Stromal cell of bone marrow (primary cell): Measurements from ENCODE around the gene ABHD16A.

ENCODE experiments used
- DNase-seq: peaks from one replicate; pipeline ENCODE4 v3.0.0-alpha.2; 2012; ENCODE audit warnings: low read depth

The ABHD16A gene

DNA sequence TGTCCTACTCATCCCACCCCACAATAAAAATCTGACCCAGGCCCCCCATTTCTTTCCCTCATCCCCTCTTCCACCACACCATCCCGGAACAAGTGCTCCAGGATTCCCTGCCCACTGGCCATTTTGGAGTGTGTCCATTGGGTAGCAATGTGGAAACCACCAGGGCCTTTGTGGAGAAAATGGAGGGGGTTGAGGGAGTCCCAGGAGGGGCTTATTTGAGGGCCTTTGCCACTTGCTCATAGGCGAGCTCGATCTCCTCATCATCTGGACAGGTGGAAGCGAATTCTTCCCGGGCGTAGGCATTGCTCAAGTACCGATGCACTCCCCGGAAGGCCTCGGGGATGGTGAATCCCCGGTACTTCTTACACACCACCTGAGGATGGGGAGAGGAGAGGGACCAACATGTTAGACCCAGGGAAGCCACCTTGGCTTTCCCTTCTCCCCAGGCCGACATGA, 27.5 kb upstream of the ABHD16A start:
- no peak for DNase-seq

DNA sequence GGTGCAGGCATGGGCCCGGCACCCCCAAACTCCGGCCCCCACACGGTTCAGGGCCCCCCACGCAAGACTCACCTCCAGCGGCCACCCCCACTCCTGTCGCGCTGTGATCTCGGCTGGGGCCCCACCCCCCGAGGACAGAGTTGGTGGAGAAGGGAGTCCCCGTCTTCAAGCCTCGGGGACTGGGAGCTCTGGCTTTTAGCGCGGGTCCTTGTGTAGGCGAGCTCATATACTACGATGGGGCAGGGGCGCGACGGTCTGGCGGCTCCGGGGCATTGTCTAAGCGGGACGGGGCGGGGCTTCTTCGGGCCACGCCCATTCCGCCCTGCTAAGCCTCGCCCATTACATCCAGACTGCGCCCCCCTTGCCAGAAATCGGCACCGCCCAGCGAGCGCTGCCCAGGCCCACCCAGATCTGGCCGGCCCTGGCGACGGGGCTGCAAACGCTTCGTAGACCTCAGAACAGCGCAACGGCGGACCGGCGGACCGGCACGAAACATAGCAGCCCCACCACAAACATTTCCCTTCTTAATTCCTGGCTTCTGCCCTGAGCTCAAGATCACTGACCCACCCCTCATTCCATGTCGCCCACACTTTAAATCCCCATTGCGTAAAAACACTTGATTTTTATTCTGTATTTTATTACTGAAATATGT, 27.0 kb upstream of the ABHD16A start:
- peak; percentile 82 for DNase-seq

DNA sequence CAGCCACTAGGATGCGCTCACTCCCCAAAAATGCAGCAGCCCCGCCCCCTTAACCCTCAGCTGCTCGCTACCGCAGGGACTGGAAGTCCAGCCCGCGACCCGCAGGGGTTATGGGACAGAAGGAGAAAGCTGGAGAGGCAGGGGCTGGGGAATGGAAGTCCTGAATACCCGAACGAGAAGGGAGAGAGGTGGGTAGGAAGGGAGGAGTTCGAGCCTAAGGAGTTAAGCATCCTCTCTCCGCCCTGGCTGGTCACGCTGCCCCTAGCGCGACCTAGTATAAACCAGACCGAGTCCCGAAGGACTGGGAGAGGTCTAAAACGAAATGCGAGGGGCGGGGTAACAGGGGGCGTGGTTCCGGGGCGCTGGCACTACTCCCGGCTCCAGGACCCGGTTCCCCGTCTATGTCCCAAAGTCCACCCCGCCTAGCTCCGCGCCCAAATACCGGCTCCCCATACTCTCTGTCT, 26.4 kb upstream of the ABHD16A start:
- DNase-seq, result peak; percentile 92

DNA sequence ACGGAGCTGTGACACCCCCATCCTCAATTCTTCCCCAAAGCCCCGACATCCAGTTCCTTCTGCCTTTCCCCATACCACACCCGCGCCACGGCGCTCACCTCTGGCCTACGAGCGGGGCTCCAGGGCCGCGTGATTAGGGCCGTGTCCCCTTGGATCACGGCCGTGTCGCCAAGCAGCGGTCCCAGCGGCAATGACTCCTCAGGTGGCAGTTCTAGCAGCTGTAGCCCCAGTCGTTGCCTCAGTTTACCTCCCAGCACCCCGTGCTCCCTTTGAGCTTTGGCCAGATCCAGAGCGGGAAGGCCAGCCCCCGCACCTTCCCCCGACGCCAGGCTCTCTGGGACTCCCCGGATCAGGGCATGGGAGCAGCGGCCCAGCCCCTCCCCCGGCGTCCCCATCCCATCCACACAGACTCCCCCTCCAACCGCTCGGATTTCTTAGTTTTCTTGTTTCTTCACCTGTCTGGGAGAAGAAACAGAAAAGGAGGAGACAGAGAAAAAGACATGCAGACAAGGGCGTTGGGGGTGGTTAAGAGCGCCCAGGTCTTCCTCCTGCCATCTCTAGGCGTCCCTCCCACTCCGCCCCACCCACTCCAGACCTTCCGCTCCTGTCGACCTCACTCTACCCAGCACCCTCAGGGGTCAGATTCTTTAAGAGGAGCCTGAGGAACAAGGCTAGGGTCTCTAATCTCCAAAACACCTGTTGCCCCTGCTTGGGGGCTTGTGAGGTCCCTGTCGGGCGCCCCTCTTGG, 25.8 kb upstream of the ABHD16A start, which contains the start of gene DDAH2:
Gene DDAH2, minus strand, starts transcription at position 533 of the 748 bp plus-strand sequence. Its CDS starts 138 bp downstream, at position 395.
- no peak for DNase-seq

- no peak for DNase-seq
These were observed 24.9 kb upstream of the ABHD16A start for GRCh38 chr6:31727717-31728671.

GRCh38 chr6:31727034-31727716, 24.1 kb upstream of the ABHD16A start:
- DNase-seq, result no peak

GRCh38 chr6:31725502-31726350, 22.6 kb upstream of the ABHD16A start:
- no peak for DNase-seq

DNA sequence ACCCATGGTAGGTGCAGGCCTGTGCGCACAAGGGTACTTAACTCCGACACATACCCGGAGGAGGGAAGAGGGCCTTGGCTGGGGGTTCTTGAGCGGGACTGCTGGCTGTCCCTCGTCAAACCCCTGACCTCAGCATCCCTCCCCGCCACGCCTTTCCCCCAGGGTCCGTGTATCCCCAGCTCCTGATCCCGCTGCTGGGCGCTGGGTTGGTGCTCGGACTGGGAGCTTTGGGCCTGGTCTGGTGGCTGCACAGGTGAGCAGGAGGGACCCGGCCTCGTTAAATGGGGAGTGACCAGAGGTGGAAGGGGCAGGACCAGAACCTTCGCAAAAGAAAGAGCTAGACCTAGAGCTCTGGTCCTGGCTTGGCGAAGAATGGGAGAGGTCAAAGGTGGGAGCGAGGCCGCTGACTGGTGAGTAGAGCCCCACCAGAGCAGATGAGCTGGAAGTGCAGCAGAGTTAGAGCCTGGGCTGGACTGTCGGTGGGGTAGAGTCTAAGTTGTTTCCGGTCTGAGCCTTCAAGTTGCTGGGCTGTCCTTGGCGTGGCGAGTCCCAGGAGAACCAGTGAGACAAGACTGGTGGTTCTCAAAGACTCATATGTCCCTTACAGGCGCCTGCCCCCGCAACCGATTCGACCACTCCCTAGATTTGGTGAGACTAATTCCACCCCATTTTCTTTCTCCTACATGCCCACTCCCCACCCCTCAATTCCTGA, 21.0 kb upstream of the ABHD16A start:
- DNase-seq, result no peak

GRCh38 chr6:31723245-31723979, 20.3 kb upstream of the ABHD16A start, which contains the start of gene MPIG6B:
Gene MPIG6B, plus strand, starts transcription at chr6:31723373. Its CDS starts 11 bp downstream, at chr6:31723384.
- DNase-seq, result no peak

DNA sequence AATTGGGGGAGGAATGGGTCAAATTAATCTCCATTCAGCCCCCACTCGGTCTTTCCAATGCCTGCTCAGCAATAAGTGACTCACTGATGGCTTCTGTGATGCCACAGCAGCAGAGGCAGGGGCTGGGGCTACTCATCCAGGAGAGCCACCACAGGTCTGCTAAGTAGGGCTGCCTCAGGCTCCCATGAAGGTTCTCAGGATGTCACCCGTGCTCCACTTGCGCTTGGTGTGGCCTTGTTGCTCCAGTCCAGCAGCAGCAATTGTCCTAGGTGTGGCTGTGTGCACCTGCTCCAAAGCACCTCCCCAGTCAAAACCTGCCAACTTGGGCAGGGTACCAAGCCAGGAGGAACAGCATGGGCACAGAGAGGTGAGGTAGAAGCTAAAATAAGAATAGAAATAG, 19.0 kb upstream of the ABHD16A start:
- no peak for DNase-seq

DNA sequence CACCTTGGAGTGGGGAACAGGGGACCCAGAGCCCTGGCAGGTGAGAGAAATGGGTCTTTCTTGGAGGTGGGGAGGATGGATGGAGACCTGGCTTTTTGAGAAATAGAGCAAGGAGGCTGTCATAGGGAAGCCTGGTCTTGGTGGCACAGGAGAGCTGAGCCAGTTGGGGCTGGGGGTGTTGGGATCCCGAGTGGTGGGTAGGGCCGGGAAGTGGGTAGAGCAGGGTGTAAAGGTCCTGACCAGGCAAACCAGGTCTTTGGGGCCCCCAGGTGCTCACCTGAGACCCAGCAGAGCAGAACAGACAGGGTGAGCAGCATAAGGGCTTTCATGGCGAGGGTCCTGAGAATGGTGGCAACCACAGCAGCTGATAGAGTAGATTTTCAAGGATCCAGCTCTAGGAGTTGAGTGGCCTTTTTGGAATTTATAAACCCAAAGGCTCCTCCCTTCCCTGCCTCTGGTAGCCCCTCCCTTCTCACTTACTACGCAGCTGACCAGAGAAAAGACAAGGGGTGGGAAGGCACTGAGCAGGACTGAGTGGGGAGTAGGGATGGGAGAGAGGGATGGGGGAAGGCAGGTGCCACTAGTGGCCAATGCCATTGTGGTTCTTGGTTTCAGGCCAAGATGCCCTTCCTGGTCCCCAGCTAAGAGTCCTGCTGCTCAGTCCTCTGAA, 18.4 kb upstream of the ABHD16A start, which contains the start of gene LY6G6C:
Gene LY6G6C, minus strand, starts transcription at position 396 of the 670 bp plus-strand sequence. Its CDS starts 67 bp downstream, at position 329.
- no peak for DNase-seq

DNA sequence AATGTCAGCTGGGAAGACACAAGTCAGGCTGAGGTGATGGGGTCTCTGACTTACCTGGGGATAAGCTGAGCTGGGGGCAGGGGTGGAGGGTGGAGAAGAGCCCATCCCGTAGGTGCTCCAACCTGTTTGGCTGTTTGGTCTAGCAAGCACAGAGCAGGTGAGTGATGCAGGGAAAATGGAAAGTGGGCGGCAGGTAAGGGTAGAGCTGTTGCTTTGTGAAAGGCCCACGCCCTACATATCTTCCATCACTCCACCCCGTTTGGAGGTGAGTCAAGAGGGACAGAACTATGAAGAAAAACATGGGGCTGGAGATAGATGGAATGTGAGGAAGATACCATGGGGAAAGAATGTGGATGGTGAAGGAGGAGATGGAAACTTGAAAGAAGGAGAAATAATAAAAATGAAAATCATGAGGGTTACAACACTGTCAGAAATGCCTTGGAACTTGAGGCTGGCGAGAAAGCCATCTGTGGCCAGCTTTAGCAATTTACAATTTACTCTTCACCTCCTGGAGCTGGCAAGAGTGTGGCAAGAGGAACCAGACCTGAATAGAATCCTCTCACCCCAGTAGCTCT, 17.2 kb upstream of the ABHD16A start:
- DNase-seq, result no peak

DNA sequence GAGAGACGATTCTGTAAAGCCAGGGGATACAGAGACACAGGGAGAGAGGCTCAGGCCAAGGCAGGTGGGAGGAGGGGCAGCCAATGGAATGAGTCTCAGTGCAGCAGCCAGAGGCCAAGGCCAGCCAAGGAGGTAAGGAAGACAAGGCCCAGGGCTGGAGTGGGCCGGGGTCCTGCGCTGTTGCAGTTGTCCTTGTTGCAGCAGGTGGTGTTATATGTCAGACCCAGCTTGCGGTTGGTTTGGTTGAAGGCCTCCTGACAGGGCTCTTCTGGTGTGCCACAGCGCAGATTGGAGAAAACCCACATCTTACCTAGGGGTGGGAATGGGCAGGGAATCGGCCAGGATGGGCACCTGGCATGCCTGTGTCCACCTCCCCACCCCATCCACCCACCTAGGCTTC, 15.9 kb upstream of the ABHD16A start:
- no peak for DNase-seq

- no peak for DNase-seq
These were observed 15.1 kb upstream of the ABHD16A start for GRCh38 chr6:31718265-31718664.

- no peak for DNase-seq
These were observed 14.5 kb upstream of the ABHD16A start for GRCh38 chr6:31717499-31718222.

- DNase-seq, result no peak
These were observed 12.2 kb upstream of the ABHD16A start, which contains the start of gene LY6G6D for GRCh38 chr6:31715022-31715958. Gene LY6G6D, plus strand, starts transcription at chr6:31715348. Its CDS starts 8 bp downstream, at chr6:31715356.
